GM21423 (cell line): ENCODE data around the gene ADCY3.

Experiments used
- ATAC-seq: cut with Tn5 transposase; IDR thresholded peaks from one replicate; pipeline ENCODE4 v1.9.1; 2021; ENCODE audit warnings: mild to moderate bottlenecking, moderate library complexity; ENCODE audit not compliant: unreplicated experiment

The ADCY3 gene

GRCh38 chr2:24920098-24920808 lies at the start of gene ADCY3:
TSS of gene ADCY3 (minus strand) at chr2:24920237. CDS start at chr2:24918987, 1,250 bp downstream.
- peak; percentile 57 for ATAC-seq

- ATAC-seq: no peak
These were observed 49.7 kb upstream of the ADCY3 start for GRCh38 chr2:24969784-24970183.

GRCh38 chr2:24961903-24962302 lies 41.9 kb upstream of the ADCY3 start:
- ATAC-seq: no peak

GRCh38 chr2:24959761-24960160 lies 39.7 kb upstream of the ADCY3 start:
- ATAC-seq: no peak

GRCh38 chr2:24958411-24958935 lies 38.4 kb upstream of the ADCY3 start:
- ATAC-seq: no peak

- ATAC-seq: no peak
These were observed 37.9 kb upstream of the ADCY3 start for GRCh38 chr2:24957976-24958375.

- ATAC-seq: no peak
These were observed 37.2 kb upstream of the ADCY3 start for GRCh38 chr2:24957221-24957620.

- no peak for ATAC-seq
These were observed 35.9 kb upstream of the ADCY3 start for GRCh38 chr2:24955921-24956320.

- ATAC-seq: no peak
These were observed 35.2 kb upstream of the ADCY3 start for GRCh38 chr2:24955232-24955631.

- no peak for ATAC-seq
These were observed 30.1 kb upstream of the ADCY3 start for GRCh38 chr2:24950102-24950501.

GRCh38 chr2:24948506-24948905 lies 28.5 kb upstream of the ADCY3 start:
- no peak for ATAC-seq

- ATAC-seq: no peak
These were observed 27.6 kb upstream of the ADCY3 start for GRCh38 chr2:24947561-24948157.

GRCh38 chr2:24945907-24946306 lies 25.9 kb upstream of the ADCY3 start:
- no peak for ATAC-seq

GRCh38 chr2:24943427-24944053 lies 23.5 kb upstream of the ADCY3 start:
- no peak for ATAC-seq

- ATAC-seq: no peak
These were observed 19.3 kb upstream of the ADCY3 start for GRCh38 chr2:24939353-24939752.

- ATAC-seq: no peak
These were observed 17.2 kb upstream of the ADCY3 start for GRCh38 chr2:24937236-24937635.

- no peak for ATAC-seq
These were observed 15.1 kb upstream of the ADCY3 start for GRCh38 chr2:24935145-24935544.

- no peak for ATAC-seq
These were observed 12.7 kb upstream of the ADCY3 start for GRCh38 chr2:24932715-24933114.

- peak; percentile 73 for ATAC-seq
These were observed 10.7 kb upstream of the ADCY3 start for GRCh38 chr2:24930768-24931167.

GRCh38 chr2:24929230-24929629 lies 9.2 kb upstream of the ADCY3 start:
- no peak for ATAC-seq

GRCh38 chr2:24928036-24928435 lies 8.0 kb upstream of the ADCY3 start:
- ATAC-seq: no peak
